Transverse colon (tissue), 3 donors: ENCODE data around the gene FITM1.
A peak's percentile ranks its signal among the peaks of the same experiment; 100 is the strongest.

ENCODE experiments used
- CTCF ChIP-seq, 5 experiments: fragments of 200-600 bp in 3 of 5; fragments of 450-650 bp in 2 of 5; sonication (generic) in 3 of 5; IDR thresholded peaks; 1 replicate in 2 of 5; 2 replicates in 3 of 5; pipeline ENCODE4 v1.5.1; 2016 to 2017; ENCODE audit warnings: antibody characterized with exemption in 5 of 5, inconsistent platforms in 3 of 5, mild to moderate bottlenecking in 2 of 5, moderate library complexity in 1 of 5
- EP300 ChIP-seq: sonication (generic); formaldehyde crosslinking; IDR thresholded peaks from one replicate; pipeline ENCODE4 v1.6.1; 2017; ENCODE audit warnings: antibody characterized with exemption, low read depth
- POLR2A ChIP-seq: fragments of 450-650 bp; IDR thresholded peaks from one replicate; pipeline ENCODE4 v1.6.1; 2016; ENCODE audit warnings: antibody characterized with exemption, mild to moderate bottlenecking, moderate library complexity

DNA sequence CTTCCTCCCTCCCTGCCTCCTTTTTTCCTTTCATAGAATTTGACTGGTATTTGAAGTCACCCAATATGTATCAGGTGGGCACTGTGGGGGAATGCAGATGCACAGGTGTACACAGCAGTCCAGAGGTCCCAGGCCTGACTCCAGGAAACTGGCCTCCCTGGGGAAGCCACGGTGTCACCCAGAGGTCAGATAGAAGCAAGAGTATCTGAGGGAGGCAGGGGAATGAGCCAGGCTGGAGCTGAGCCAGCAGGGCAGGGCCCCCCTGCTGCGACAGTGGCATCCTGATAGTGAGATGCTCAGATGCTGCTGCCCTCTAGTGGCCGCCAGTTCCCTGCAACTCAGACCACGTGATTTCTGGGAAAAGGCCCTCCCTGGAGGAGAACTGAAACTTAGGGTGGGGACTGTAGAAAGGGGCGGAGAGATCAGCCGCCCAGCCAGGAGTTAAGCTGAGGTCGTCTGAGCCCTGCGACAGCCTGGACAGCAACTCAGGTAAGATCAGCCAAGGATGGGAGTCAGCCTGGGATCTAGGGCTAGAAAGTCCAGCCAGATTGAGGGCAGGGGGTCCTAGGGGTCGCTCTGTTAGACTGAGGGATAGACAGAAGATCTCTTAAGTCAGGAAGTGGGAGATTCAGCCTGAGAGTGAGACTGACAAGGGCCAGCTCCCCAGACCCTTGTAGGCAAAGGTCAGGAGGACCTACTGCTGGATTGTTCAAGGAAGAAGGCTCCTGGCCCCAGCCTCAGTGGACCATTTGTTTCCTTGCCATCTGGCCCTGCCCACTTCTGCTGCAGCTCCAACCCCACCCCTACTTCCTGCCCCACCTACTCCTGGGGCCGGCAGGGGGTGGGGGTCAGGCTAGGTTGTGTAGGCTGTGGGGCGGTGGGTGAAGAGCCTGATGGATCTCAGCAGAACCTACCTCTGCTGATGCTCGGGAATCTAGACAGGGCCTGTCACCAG is 30.7 kb downstream of the FITM1 start, which contains the start of gene IRF9:
- TF ChIP-seq CTCF (IDR thresholded peaks at IDR 0.05) (peak; percentile 93 to 99 (median 96)), EP300 (peak; percentile 61), POLR2A (peak; percentile 75)
